A549 treated with Mapracorat at 1 μM for 4 hours (cell line): ENCODE data around the gene EIF5B. TPM values are rescaled to one million over a fixed set of nuclear protein-coding genes. Genes with fewer than 3 reads are reported as not detected.

Experiments used
- total RNA-seq: library from RNA; stranded (reverse); fragments of 200-300 nt; extraction: Qiagen RNA extraction; gene quantifications from 5 replicates; pipeline ENCODE4 v1.2.3, GENCODE V29; 2022

Gene EIF5B, protein sequence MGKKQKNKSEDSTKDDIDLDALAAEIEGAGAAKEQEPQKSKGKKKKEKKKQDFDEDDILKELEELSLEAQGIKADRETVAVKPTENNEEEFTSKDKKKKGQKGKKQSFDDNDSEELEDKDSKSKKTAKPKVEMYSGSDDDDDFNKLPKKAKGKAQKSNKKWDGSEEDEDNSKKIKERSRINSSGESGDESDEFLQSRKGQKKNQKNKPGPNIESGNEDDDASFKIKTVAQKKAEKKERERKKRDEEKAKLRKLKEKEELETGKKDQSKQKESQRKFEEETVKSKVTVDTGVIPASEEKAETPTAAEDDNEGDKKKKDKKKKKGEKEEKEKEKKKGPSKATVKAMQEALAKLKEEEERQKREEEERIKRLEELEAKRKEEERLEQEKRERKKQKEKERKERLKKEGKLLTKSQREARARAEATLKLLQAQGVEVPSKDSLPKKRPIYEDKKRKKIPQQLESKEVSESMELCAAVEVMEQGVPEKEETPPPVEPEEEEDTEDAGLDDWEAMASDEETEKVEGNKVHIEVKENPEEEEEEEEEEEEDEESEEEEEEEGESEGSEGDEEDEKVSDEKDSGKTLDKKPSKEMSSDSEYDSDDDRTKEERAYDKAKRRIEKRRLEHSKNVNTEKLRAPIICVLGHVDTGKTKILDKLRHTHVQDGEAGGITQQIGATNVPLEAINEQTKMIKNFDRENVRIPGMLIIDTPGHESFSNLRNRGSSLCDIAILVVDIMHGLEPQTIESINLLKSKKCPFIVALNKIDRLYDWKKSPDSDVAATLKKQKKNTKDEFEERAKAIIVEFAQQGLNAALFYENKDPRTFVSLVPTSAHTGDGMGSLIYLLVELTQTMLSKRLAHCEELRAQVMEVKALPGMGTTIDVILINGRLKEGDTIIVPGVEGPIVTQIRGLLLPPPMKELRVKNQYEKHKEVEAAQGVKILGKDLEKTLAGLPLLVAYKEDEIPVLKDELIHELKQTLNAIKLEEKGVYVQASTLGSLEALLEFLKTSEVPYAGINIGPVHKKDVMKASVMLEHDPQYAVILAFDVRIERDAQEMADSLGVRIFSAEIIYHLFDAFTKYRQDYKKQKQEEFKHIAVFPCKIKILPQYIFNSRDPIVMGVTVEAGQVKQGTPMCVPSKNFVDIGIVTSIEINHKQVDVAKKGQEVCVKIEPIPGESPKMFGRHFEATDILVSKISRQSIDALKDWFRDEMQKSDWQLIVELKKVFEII
- total RNA-seq = 54.5 to 73.7 TPM (median 58.1 TPM) in 5 replicates

DNA sequence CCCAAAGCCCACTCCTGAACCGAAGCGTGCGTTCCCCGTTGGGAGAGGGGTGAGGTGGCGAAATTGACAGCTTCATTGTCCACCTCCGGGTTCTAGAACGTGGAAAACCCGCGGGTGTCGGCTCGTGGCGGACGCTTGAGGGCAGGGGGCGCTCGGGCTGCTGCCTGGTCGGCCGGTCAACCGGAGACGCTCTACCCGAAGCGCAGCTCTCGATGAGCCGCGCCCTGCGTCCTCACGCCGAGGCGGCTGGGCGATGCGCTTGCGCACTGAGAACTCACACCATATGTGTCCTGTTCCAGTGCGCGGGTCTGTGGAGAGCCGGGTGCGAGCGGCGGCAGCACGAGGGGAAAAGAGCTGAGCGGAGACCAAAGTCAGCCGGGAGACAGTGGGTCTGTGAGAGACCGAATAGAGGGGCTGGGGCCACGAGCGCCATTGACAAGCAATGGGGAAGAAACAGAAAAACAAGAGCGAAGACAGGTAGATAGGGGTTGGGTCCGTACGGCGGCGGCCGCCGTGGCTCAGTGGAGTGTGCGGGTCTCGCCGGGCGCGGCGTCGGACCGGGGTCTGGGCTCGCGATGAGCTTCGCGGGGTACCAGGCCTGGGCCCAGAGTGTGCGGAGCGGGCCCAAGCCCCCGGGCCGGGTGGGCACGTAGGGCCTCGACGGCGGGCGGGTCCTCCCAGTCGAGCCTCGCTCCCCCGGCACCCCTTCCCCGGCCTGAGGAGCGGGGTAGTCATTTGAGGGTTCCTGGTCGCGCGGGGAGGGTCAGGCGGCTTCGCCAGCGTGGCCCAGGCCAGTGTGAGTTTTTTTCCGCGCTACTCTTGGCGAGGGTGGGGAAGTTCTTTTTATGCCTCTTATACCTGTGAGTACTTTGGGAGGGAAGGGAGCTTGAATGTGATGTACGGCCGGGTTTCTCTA lies at the start of gene EIF5B:
EIF5B (plus strand) TSS at position 277 of the 916 bp plus-strand sequence; CDS start at position 443, 166 bp downstream.

DNA sequence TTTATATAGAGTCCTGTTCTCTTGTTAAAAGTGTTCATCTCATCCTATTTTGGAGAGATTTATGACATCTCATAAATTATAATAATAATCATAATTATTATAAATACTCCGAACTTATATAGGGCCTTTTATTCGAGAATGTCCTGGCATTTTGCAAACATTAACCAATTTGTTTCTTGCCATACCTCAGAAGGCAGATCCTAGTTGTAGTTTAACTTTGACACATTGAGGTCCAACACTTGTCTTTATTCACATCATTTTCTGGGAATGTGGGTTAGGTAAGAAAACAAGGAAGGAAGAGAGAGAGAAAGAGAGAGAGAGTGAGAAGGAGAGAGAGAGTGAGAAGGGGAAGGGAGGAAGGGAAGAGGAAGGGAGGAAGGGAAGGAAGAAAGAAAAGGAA lies 36.1 kb upstream of the EIF5B start, which contains the start of gene LYG1:
LYG1 (minus strand) TSS at position 101 of the 400 bp plus-strand sequence. CDS start 5,527 bp downstream, outside the sequence.

DNA sequence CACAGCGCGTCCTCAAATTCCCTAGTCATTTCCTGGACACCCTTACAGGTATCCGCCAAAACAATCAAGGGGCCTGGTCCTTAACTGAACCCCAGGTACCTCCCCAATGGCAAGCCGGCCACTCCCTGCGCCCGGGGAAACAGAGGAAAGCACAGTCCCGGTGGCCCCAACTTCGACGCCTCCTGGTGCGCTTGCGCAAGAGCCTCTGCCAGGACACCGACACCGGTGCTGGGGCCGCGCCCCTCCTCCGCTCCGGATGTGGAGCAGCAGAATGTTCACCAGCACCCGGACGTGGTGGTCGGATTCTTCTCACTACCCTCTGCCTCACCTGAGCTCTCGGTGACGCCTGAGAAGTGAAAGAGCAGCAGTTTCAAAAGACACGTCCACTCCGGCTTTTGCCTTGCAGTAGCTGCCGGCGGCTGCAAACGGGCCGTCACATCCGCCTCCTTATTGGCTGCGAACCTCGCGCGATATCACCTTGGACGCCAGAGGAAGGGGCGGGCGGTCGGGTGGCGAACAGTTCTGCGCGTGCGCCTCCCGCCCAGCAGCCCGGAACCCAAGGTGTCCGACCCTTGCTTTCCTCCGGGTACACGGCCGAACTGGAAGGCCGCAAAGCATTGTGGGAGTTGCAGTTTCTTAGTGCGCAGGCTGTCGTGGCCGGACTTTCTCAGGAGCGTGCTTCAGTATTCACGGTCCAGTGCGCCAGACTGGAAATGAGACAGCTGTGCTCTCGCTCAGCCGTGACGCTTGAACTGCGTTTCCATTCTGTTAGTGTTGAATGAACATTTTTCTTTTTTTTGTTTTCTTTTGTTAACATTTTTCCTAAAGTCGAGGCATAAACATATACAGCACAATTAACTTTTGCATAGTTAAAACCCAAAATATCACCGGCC lies 1.0 kb upstream of the EIF5B start, which contains the start of gene TXNDC9:
TXNDC9 (minus strand) TSS at position 423 of the 893 bp plus-strand sequence. CDS start 3,123 bp downstream, outside the sequence.

Other genes with a start within 250 kb of the EIF5B start
- gene C2orf15, start 195.7 kb upstream of the EIF5B start, total RNA-seq = 0.43 to 1.0 TPM (median 0.81 TPM) in 5 replicates
- 2.0 to 5.5 TPM (median 4.3 TPM) in 5 replicates for gene TSGA10, start 182.4 kb upstream of the EIF5B start, total RNA-seq
- 3.1 to 5.6 TPM (median 3.7 TPM) in 5 replicates for gene LIPT1, start 182.4 kb upstream of the EIF5B start, total RNA-seq
- gene MITD1, start 156.3 kb upstream of the EIF5B start, total RNA-seq = 18.9 to 28.2 TPM (median 23.6 TPM) in 5 replicates
- gene MRPL30, start 156.2 kb upstream of the EIF5B start, total RNA-seq = 31.4 to 57.3 TPM (median 31.8 TPM) in 5 replicates
- not detected in 5 replicates for gene LYG2, start 81.7 kb upstream of the EIF5B start, total RNA-seq
- gene LYG1, start 36.2 kb upstream of the EIF5B start, total RNA-seq = 0.54 to 1.9 TPM (median 1.1 TPM) in 5 replicates
- 36.6 to 51.1 TPM (median 40.6 TPM) in 5 replicates for gene TXNDC9, start 1.1 kb upstream of the EIF5B start, total RNA-seq
- gene REV1, start 152.6 kb downstream of the EIF5B start, total RNA-seq = 9.6 to 11.6 TPM (median 11.3 TPM) in 5 replicates